SK-N-SH treated with all-trans-retinoic acid at 6 μM for 48 hours (cell line): Measurements from ENCODE around the gene DEDD2.
A peak's percentile ranks its signal among the peaks of the same experiment; 100 is the strongest.

Source experiments
- ATAC-seq: fragments of 200-7000 bp; cut with Tn5 transposase; 3 replicates; pipeline ENCODE4 v1.9.1; 2020; ENCODE audit warnings: mild to moderate bottlenecking, moderate library complexity
- BACH2 ChIP-seq: fragments of 250-450 bp; sonication (Bioruptor Pico); IDR thresholded peaks from 2 replicates; pipeline ENCODE4 v1.9.0; 2021; ENCODE audit warnings: mild to moderate bottlenecking, borderline replicate concordance
- ESRRG ChIP-seq: fragments of 250-450 bp; sonication (Bioruptor Pico); IDR thresholded peaks from 2 replicates; pipeline ENCODE4 v1.6.1; 2021; ENCODE audit warnings: mild to moderate bottlenecking
- GLIS3 ChIP-seq: fragments of 250-450 bp; sonication (Bioruptor Pico); IDR thresholded peaks from 2 replicates; pipeline ENCODE4 v1.5.0; 2020; ENCODE audit warnings: mild to moderate bottlenecking, moderate library complexity
- OSR1 ChIP-seq: fragments of 250-450 bp; sonication (Bioruptor Pico); IDR thresholded peaks from 2 replicates; pipeline ENCODE4 v1.8.0; 2022; ENCODE audit warnings: moderate library complexity, mild to moderate bottlenecking, inconsistent platforms
- PPARA ChIP-seq: fragments of 250-450 bp; sonication (Bioruptor Pico); IDR thresholded peaks from 2 replicates; pipeline ENCODE4 v1.5.0; 2020; ENCODE audit warnings: mild to moderate bottlenecking, borderline replicate concordance
- RARB ChIP-seq: fragments of 250-450 bp; sonication (Bioruptor Pico); IDR thresholded peaks from 2 replicates; pipeline ENCODE4 v1.8.0; 2021; ENCODE audit warnings: mild to moderate bottlenecking, moderate library complexity
- TCF4 ChIP-seq: fragments of 250-450 bp; sonication (Bioruptor Pico); IDR thresholded peaks from 2 replicates; pipeline ENCODE4 v1.8.0; 2021; ENCODE audit warnings: mild to moderate bottlenecking, moderate library complexity, borderline replicate concordance
- TOX ChIP-seq: fragments of 250-450 bp; sonication (Bioruptor Pico); IDR thresholded peaks from 2 replicates; pipeline ENCODE4 v1.8.0; 2021; ENCODE audit warnings: mild to moderate bottlenecking, moderate library complexity, borderline replicate concordance
- ZFP30 ChIP-seq: fragments of 450-650 bp; formaldehyde crosslinking; IDR thresholded peaks from 2 replicates; pipeline ENCODE4 v1.5.0; 2022; ENCODE audit warnings: mild to moderate bottlenecking, moderate library complexity
- ZNF70 ChIP-seq: fragments of 450-650 bp; formaldehyde crosslinking; IDR thresholded peaks from 2 replicates; pipeline ENCODE4 v1.5.0; 2020; ENCODE audit warnings: mild to moderate bottlenecking, moderate library complexity
- ZNF8 ChIP-seq: fragments of 450-650 bp; formaldehyde crosslinking; IDR thresholded peaks from 2 replicates; pipeline ENCODE4 v1.5.0; 2020; ENCODE audit warnings: mild to moderate bottlenecking, moderate library complexity
- TF ChIP-seq, protein P1 (sequence below): fragments of 250-450 bp; sonication (Bioruptor Pico); IDR thresholded peaks from 2 replicates; pipeline ENCODE4 v1.5.1; 2021; ENCODE audit warnings: mild to moderate bottlenecking, moderate library complexity
- TF ChIP-seq, protein P2 (sequence below): fragments of 250-450 bp; sonication (Bioruptor Pico); IDR thresholded peaks from 2 replicates; pipeline ENCODE4 v1.5.1; 2020; ENCODE audit warnings: low read depth, mild to moderate bottlenecking, moderate library complexity
- TF ChIP-seq, protein P3 (sequence below): fragments of 250-450 bp; sonication (Bioruptor Pico); IDR thresholded peaks from 2 replicates; pipeline ENCODE4 v1.8.0; 2020; ENCODE audit warnings: mild to moderate bottlenecking, moderate library complexity, borderline replicate concordance
- TF ChIP-seq, protein P4 (sequence below): fragments of 250-450 bp; sonication (Bioruptor Pico); IDR thresholded peaks from 2 replicates; pipeline ENCODE4 v1.5.0; 2020; ENCODE audit warnings: mild to moderate bottlenecking, moderate library complexity
- TF ChIP-seq, protein P5 (sequence below): fragments of 250-450 bp; sonication (Bioruptor Pico); IDR thresholded peaks from 2 replicates; pipeline ENCODE4 v1.8.0; 2021; ENCODE audit warnings: low read depth, mild to moderate bottlenecking, moderate library complexity, borderline replicate concordance

Gene DEDD2

DNA sequence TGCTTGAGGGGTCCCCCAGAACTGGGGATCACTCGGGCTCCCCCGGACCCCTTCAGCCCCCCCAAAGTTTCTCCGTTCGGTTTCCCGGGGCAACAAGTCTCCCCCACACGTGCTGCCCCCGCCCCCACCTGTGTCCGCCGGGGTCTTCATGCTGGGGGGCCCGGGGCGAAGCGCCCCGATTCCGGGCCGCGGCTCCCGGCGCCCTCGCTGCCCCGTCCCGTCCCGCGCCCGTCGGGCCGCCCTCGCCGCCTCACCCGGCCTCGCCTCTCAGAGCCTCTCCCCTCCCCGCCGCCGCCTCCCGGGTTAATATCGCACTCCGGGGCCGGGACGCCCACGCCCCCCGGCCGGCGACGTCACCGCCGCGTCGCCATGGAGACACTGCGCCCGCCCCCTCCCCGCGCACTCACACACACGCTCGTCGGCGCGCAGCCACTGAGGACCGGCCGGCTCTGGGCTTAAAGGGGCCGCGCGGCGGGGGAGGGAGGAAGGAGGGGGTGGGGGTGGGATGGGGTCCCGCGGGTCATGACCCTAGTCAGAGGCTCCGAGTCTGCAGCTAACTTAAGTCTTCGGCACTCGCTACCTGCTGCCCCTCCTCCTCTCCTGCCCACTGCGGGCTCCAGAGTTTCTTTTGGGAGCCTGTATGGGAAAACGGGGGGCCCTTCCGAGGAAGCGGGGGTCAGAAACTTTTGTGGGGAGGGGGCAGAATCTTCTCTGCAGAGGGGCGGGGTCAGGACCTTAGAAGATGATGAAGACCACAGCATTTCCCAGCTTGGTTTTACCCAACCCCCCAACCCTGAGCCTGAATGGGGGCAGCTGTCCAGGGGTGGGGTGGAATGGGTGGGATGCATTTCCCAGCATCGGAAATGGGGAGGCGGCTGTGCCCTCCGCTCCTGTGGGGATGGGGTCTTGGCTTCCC is 37.6 kb upstream of the DEDD2 start, which contains the start of gene ERF:
Gene ERF, minus strand, starts transcription at position 279 of the 916 bp plus-strand sequence. Its CDS starts 129 bp downstream, at position 150.
- TF ChIP-seq, protein P1, sequence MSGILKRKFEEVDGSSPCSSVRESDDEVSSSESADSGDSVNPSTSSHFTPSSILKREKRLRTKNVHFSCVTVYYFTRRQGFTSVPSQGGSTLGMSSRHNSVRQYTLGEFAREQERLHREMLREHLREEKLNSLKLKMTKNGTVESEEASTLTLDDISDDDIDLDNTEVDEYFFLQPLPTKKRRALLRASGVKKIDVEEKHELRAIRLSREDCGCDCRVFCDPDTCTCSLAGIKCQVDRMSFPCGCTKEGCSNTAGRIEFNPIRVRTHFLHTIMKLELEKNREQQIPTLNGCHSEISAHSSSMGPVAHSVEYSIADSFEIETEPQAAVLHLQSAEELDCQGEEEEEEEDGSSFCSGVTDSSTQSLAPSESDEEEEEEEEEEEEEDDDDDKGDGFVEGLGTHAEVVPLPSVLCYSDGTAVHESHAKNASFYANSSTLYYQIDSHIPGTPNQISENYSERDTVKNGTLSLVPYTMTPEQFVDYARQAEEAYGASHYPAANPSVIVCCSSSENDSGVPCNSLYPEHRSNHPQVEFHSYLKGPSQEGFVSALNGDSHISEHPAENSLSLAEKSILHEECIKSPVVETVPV (CRISPR knock-in tag), result no peak
- TF ChIP-seq, protein P2, sequence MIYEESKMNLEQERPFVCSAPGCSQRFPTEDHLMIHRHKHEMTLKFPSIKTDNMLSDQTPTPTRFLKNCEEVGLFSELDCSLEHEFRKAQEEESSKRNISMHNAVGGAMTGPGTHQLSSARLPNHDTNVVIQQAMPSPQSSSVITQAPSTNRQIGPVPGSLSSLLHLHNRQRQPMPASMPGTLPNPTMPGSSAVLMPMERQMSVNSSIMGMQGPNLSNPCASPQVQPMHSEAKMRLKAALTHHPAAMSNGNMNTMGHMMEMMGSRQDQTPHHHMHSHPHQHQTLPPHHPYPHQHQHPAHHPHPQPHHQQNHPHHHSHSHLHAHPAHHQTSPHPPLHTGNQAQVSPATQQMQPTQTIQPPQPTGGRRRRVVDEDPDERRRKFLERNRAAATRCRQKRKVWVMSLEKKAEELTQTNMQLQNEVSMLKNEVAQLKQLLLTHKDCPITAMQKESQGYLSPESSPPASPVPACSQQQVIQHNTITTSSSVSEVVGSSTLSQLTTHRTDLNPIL, result no peak
- TF ChIP-seq ZNF70 (CRISPR knock-in tag) (peak; percentile 57; the same call in 1 of the 2 replicates), ESRRG (CRISPR knock-in tag) (no peak), ZNF8 (CRISPR knock-in tag) (no peak)
- peak; percentile 66 for ATAC-seq

DNA sequence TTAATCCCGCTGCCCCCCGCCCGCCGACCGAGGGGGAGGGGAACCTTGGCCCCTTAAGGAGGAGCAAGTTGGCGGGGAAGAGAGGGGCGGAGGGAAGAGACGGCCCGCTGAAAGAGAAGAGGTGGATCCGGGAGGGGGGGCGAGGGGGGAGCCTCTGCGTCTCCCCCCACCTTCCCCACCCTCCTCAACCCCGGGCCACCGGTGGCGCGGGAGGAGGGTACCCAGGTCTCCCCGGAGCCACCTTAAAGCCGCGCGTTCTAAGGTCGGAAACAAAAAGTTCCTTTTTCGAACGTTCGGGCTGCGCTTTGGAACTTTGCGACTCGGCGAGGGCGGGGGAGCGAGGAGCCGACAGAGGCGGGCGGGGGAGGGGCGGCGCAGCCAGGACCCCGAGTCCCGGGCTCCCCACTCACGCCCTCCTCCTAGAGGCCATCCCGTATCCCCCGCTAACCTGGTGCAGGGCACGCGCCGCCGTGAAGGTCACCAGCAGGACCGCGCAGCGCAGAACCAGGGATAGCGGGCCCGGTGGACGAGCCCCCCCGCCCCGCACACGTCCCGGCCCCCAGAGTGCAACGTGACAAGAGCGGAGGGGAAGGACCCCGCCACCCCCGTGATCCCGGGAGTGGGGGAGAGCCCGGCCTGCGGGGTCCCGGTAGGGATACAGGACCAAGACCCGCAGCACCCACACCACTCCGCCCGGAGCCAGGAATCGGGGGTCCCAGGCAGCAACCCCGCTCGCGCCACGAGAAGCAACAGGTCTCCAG is 36.8 kb upstream of the DEDD2 start:
- ATAC-seq, result peak; percentile 4
- TF ChIP-seq GLIS3 (CRISPR knock-in tag) (0 out of 2 replicates have a peak, but pooled peaks have one; percentile 60), ZNF8 (CRISPR knock-in tag) (no peak), RARB (no peak), ZFP30 (CRISPR knock-in tag) (no peak)
- TF ChIP-seq, protein P3, sequence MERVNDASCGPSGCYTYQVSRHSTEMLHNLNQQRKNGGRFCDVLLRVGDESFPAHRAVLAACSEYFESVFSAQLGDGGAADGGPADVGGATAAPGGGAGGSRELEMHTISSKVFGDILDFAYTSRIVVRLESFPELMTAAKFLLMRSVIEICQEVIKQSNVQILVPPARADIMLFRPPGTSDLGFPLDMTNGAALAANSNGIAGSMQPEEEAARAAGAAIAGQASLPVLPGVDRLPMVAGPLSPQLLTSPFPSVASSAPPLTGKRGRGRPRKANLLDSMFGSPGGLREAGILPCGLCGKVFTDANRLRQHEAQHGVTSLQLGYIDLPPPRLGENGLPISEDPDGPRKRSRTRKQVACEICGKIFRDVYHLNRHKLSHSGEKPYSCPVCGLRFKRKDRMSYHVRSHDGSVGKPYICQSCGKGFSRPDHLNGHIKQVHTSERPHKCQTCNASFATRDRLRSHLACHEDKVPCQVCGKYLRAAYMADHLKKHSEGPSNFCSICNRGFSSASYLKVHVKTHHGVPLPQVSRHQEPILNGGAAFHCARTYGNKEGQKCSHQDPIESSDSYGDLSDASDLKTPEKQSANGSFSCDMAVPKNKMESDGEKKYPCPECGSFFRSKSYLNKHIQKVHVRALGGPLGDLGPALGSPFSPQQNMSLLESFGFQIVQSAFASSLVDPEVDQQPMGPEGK (CRISPR knock-in tag), result peak; percentile 90; the same call in 1 of the 2 replicates
- TF ChIP-seq, protein P4, sequence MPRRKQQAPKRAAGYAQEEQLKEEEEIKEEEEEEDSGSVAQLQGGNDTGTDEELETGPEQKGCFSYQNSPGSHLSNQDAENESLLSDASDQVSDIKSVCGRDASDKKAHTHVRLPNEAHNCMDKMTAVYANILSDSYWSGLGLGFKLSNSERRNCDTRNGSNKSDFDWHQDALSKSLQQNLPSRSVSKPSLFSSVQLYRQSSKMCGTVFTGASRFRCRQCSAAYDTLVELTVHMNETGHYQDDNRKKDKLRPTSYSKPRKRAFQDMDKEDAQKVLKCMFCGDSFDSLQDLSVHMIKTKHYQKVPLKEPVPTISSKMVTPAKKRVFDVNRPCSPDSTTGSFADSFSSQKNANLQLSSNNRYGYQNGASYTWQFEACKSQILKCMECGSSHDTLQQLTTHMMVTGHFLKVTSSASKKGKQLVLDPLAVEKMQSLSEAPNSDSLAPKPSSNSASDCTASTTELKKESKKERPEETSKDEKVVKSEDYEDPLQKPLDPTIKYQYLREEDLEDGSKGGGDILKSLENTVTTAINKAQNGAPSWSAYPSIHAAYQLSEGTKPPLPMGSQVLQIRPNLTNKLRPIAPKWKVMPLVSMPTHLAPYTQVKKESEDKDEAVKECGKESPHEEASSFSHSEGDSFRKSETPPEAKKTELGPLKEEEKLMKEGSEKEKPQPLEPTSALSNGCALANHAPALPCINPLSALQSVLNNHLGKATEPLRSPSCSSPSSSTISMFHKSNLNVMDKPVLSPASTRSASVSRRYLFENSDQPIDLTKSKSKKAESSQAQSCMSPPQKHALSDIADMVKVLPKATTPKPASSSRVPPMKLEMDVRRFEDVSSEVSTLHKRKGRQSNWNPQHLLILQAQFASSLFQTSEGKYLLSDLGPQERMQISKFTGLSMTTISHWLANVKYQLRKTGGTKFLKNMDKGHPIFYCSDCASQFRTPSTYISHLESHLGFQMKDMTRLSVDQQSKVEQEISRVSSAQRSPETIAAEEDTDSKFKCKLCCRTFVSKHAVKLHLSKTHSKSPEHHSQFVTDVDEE (CRISPR knock-in tag), result no peak

DNA sequence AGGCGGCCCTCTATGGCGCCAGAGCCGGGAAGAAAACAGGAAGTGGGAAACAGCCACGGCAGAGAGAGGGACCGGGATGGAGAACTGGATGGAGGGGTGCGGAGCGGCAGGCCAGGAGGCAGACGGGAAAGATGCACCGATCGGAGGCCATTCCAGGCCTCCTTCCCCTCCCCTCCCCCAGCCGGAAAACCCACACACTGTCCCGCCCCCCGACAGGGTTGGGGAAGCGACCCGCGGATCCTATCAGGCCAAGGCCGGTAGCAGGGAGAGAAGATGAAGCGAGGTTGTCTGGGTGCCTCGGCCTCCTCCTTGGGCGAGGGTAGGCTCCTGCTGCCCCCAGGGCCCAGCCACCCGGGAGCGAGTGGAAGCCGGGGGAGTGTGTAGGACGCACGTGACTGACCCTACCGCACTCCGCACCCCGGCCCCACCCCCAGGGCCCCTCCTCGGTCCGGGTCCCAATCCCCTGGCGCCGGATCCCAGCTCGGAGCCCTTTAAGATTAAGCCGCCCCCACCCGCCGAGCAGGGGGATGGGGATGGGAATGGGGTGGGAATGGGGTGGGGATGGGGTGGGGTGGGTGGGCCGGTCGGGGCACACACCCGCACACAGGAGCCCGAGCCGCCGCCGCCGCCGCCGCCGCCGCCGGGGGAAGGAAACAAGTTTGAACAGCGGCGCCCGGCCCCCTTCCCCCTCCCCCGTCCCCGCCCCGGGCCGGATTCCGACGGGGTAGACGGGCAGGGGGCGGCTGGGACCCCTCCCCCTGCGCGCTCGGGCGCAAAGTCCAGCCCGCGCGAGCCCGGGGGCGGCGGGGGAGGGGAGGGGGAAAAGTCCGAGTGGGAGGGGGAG is 36.0 kb upstream of the DEDD2 start:
- peak; percentile 7 for ATAC-seq

More for the DNA sequence above, 36.0 kb upstream of the DEDD2 start:
- TF ChIP-seq PPARA (CRISPR knock-in tag) (no peak), ZFP30 (CRISPR knock-in tag) (no peak), TCF4 (CRISPR knock-in tag) (no peak), OSR1 (CRISPR knock-in tag) (no peak), RARB (no peak), BACH2 (no peak), TOX (CRISPR knock-in tag) (no peak), ZNF70 (CRISPR knock-in tag) (no peak)
- TF ChIP-seq, protein P5, sequence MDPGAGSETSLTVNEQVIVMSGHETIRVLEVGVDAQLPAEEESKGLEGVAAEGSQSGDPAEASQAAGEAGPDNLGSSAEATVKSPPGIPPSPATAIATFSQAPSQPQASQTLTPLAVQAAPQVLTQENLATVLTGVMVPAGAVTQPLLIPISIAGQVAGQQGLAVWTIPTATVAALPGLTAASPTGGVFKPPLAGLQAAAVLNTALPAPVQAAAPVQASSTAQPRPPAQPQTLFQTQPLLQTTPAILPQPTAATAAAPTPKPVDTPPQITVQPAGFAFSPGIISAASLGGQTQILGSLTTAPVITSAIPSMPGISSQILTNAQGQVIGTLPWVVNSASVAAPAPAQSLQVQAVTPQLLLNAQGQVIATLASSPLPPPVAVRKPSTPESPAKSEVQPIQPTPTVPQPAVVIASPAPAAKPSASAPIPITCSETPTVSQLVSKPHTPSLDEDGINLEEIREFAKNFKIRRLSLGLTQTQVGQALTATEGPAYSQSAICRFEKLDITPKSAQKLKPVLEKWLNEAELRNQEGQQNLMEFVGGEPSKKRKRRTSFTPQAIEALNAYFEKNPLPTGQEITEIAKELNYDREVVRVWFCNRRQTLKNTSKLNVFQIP (CRISPR knock-in tag), result no peak
- TF ChIP-seq, protein P1 (CRISPR knock-in tag), result no peak
- TF ChIP-seq, all 23 proteins: peak for 0
